ENCODE results near the gene BCAS3.

The BCAS3 gene

GRCh38 chr17:60678118-60678444 lies 430 bp downstream of the BCAS3 start:
- H3K27me3 ChIP-seq (ENCODE audit: control insufficient read depth, insufficient read depth, low read length): no peaks in the 10 kb centered on the region
- peak overlapping the region; percentile 90 for H3K4me3 ChIP-seq (ENCODE audit: low read length)
- H3K27ac ChIP-seq (ENCODE audit: low read depth, low read length): peak overlapping the region; percentile 73

GRCh38 chr17:60679287-60679686 lies 1.6 kb downstream of the BCAS3 start:
- peaks cover 4% of the 10 kb centered on the region for H3K36me3 ChIP-seq (ENCODE audit: control insufficient read depth, insufficient read depth, low read length)
- no peak overlapping the region for H3K27ac ChIP-seq (ENCODE audit: low read depth, low read length)
- H3K27me3 ChIP-seq (ENCODE audit: control insufficient read depth, insufficient read depth, low read length): no peaks in the 10 kb centered on the region
- no peak overlapping the region for H3K9ac ChIP-seq (ENCODE audit: low read length)
- no peak overlapping the region for H3K4me3 ChIP-seq (ENCODE audit: low read length)
- H3K4me1 ChIP-seq (ENCODE audit: control insufficient read depth, insufficient read depth, low read length): no peaks in the 10 kb centered on the region

More at GRCh38 chr17:60678118-60678444, 430 bp downstream of the BCAS3 start:
- H3K9ac ChIP-seq (ENCODE audit: low read length): peak overlapping the region; percentile 60
- no peaks in the 10 kb centered on the region for H3K36me3 ChIP-seq (ENCODE audit: control insufficient read depth, insufficient read depth, low read length)
- H3K4me1 ChIP-seq (ENCODE audit: control insufficient read depth, insufficient read depth, low read length): no peaks in the 10 kb centered on the region

DNA sequence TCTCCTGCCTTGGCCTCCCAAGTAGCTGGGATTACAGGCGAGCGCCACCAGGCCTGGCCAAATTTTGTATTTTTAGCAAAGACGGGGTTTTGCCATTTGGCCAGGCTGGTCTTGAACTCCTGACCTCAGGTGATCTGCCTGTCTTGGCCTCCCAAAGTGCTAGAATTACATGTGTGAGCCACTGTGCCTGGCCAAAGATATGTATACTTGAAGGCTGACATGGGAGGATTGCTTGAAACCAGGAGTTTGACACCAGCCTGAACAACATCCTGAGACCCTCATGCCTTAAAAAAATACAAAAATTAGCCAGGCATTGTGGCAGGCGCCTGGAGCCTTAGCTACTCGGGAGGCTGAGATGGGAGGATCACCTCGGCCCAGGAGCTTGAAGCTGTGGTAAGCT lies 3.1 kb downstream of the BCAS3 start:
- Histone ChIP-seq H3K36me3 (ENCODE audit: control insufficient read depth, insufficient read depth, low read length) (peaks cover 4% of the 10 kb centered on the region), H3K27ac (ENCODE audit: low read depth, low read length) (no peak overlapping the region), H3K27me3 (ENCODE audit: control insufficient read depth, insufficient read depth, low read length) (no peaks in the 10 kb centered on the region), H3K4me3 (ENCODE audit: low read length) (no peak overlapping the region), H3K4me1 (ENCODE audit: control insufficient read depth, insufficient read depth, low read length) (no peaks in the 10 kb centered on the region), H3K9ac (ENCODE audit: low read length) (no peak overlapping the region)

- Histone ChIP-seq H3K36me3 (ENCODE audit: control insufficient read depth, insufficient read depth, low read length) (peaks cover 4% of the 10 kb centered on the region), H3K9ac (ENCODE audit: low read length) (no peak overlapping the region)
These were observed 7.8 kb downstream of the BCAS3 start for GRCh38 chr17:60685437-60685836.

DNA sequence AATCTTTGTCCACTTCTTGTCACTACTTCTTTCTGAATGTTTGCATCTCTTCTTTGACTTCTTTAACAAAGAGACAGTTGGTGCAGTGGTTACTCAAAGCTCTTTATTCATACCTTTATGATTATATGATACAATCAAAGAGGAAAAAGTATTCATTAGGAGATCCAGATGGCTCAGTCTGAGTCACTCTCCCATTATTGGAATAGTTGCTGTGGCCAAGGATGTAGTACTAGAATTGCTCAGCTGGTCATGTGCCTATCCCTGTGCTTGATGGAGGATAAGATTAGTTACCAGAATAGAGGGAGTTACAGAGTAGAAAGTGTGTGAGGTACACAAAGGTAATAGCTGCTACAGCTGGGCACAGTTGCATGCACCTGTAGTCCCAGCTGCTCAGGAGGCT lies 18.3 kb downstream of the BCAS3 start:
- Histone ChIP-seq H3K27ac (ENCODE audit: low read depth, low read length) (no peak overlapping the region), H3K36me3 (ENCODE audit: control insufficient read depth, insufficient read depth, low read length) (no peaks in the 10 kb centered on the region), H3K27me3 (ENCODE audit: control insufficient read depth, insufficient read depth, low read length) (no peaks in the 10 kb centered on the region), H3K4me3 (ENCODE audit: low read length) (no peak overlapping the region), H3K9ac (ENCODE audit: low read length) (no peak overlapping the region), H3K4me1 (ENCODE audit: control insufficient read depth, insufficient read depth, low read length) (no peaks in the 10 kb centered on the region)

More at GRCh38 chr17:60685437-60685836, 7.8 kb downstream of the BCAS3 start:
- Histone ChIP-seq H3K4me3 (ENCODE audit: low read length) (no peak overlapping the region), H3K27me3 (ENCODE audit: control insufficient read depth, insufficient read depth, low read length) (no peaks in the 10 kb centered on the region), H3K27ac (ENCODE audit: low read depth, low read length) (no peak overlapping the region), H3K4me1 (ENCODE audit: control insufficient read depth, insufficient read depth, low read length) (no peaks in the 10 kb centered on the region)

GRCh38 chr17:60699090-60699489 lies 21.4 kb downstream of the BCAS3 start:
- Histone ChIP-seq H3K9ac (ENCODE audit: low read length) (no peak overlapping the region), H3K27ac (ENCODE audit: low read depth, low read length) (no peak overlapping the region), H3K36me3 (ENCODE audit: control insufficient read depth, insufficient read depth, low read length) (no peaks in the 10 kb centered on the region), H3K4me3 (ENCODE audit: low read length) (no peak overlapping the region), H3K27me3 (ENCODE audit: control insufficient read depth, insufficient read depth, low read length) (no peaks in the 10 kb centered on the region), H3K4me1 (ENCODE audit: control insufficient read depth, insufficient read depth, low read length) (no peaks in the 10 kb centered on the region)

GRCh38 chr17:60704170-60704569 lies 26.5 kb downstream of the BCAS3 start:
- Histone ChIP-seq H3K36me3 (ENCODE audit: control insufficient read depth, insufficient read depth, low read length) (peaks cover 1% of the 10 kb centered on the region), H3K4me1 (ENCODE audit: control insufficient read depth, insufficient read depth, low read length) (no peaks in the 10 kb centered on the region), H3K27ac (ENCODE audit: low read depth, low read length) (no peak overlapping the region), H3K27me3 (ENCODE audit: control insufficient read depth, insufficient read depth, low read length) (no peaks in the 10 kb centered on the region), H3K9ac (ENCODE audit: low read length) (no peak overlapping the region), H3K4me3 (ENCODE audit: low read length) (no peak overlapping the region)

GRCh38 chr17:60712675-60713074 lies 35.0 kb downstream of the BCAS3 start:
- peaks cover 4% of the 10 kb centered on the region for H3K36me3 ChIP-seq (ENCODE audit: control insufficient read depth, insufficient read depth, low read length)
- no peak overlapping the region for H3K4me3 ChIP-seq (ENCODE audit: low read length)
- no peak overlapping the region for H3K27ac ChIP-seq (ENCODE audit: low read depth, low read length)
- H3K27me3 ChIP-seq (ENCODE audit: control insufficient read depth, insufficient read depth, low read length): no peaks in the 10 kb centered on the region
- no peak overlapping the region for H3K9ac ChIP-seq (ENCODE audit: low read length)
- H3K4me1 ChIP-seq (ENCODE audit: control insufficient read depth, insufficient read depth, low read length): no peaks in the 10 kb centered on the region

- peaks cover 4% of the 10 kb centered on the region for H3K36me3 ChIP-seq (ENCODE audit: control insufficient read depth, insufficient read depth, low read length)
- H3K9ac ChIP-seq (ENCODE audit: low read length): no peak overlapping the region
- no peak overlapping the region for H3K4me3 ChIP-seq (ENCODE audit: low read length)
- H3K27ac ChIP-seq (ENCODE audit: low read depth, low read length): no peak overlapping the region
- H3K4me1 ChIP-seq (ENCODE audit: control insufficient read depth, insufficient read depth, low read length): no peaks in the 10 kb centered on the region
- no peaks in the 10 kb centered on the region for H3K27me3 ChIP-seq (ENCODE audit: control insufficient read depth, insufficient read depth, low read length)
These were observed 36.0 kb downstream of the BCAS3 start for GRCh38 chr17:60713608-60714007.

DNA sequence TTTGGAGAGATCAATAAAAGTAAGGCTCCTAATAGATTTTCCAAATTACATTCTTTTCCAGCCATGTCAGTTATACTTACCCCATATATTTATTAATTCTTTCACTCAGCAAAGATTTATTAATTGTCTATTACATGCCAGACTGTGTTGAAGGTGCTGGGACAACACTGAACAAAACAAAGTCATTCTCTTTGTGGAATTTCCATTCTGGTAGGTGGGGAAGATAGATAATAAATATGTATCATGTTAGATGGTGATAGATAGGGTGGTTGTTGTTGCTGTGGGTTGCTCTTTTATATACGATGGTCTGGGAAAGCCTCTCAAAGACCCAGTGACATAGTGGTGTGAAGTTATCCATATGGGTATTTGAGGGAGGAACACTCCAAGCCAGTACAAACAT lies 39.1 kb downstream of the BCAS3 start:
- Histone ChIP-seq H3K36me3 (ENCODE audit: control insufficient read depth, insufficient read depth, low read length) (no peaks in the 10 kb centered on the region), H3K27me3 (ENCODE audit: control insufficient read depth, insufficient read depth, low read length) (no peaks in the 10 kb centered on the region), H3K9ac (ENCODE audit: low read length) (no peak overlapping the region), H3K4me1 (ENCODE audit: control insufficient read depth, insufficient read depth, low read length) (no peaks in the 10 kb centered on the region), H3K27ac (ENCODE audit: low read depth, low read length) (no peak overlapping the region), H3K4me3 (ENCODE audit: low read length) (no peak overlapping the region)

- no peak overlapping the region for H3K4me3 ChIP-seq (ENCODE audit: low read length)
- no peak overlapping the region for H3K9ac ChIP-seq (ENCODE audit: low read length)
- no peaks in the 10 kb centered on the region for H3K4me1 ChIP-seq (ENCODE audit: control insufficient read depth, insufficient read depth, low read length)
- no peak overlapping the region for H3K27ac ChIP-seq (ENCODE audit: low read depth, low read length)
- H3K36me3 ChIP-seq (ENCODE audit: control insufficient read depth, insufficient read depth, low read length): no peaks in the 10 kb centered on the region
- no peaks in the 10 kb centered on the region for H3K27me3 ChIP-seq (ENCODE audit: control insufficient read depth, insufficient read depth, low read length)
These were observed 40.2 kb downstream of the BCAS3 start for GRCh38 chr17:60717814-60718213.

- Histone ChIP-seq H3K27me3 (ENCODE audit: control insufficient read depth, insufficient read depth, low read length) (no peaks in the 10 kb centered on the region), H3K4me1 (ENCODE audit: control insufficient read depth, insufficient read depth, low read length) (no peaks in the 10 kb centered on the region), H3K36me3 (ENCODE audit: control insufficient read depth, insufficient read depth, low read length) (no peaks in the 10 kb centered on the region), H3K9ac (ENCODE audit: low read length) (no peak overlapping the region), H3K27ac (ENCODE audit: low read depth, low read length) (no peak overlapping the region), H3K4me3 (ENCODE audit: low read length) (no peak overlapping the region)
These were observed 43.3 kb downstream of the BCAS3 start for GRCh38 chr17:60720763-60721531.

GRCh38 chr17:60724647-60725046 lies 47.0 kb downstream of the BCAS3 start:
- Histone ChIP-seq H3K27ac (ENCODE audit: low read depth, low read length) (no peak overlapping the region), H3K9ac (ENCODE audit: low read length) (no peak overlapping the region), H3K27me3 (ENCODE audit: control insufficient read depth, insufficient read depth, low read length) (no peaks in the 10 kb centered on the region), H3K36me3 (ENCODE audit: control insufficient read depth, insufficient read depth, low read length) (no peaks in the 10 kb centered on the region), H3K4me1 (ENCODE audit: control insufficient read depth, insufficient read depth, low read length) (no peaks in the 10 kb centered on the region), H3K4me3 (ENCODE audit: low read length) (no peak overlapping the region)

Data from rectal smooth muscle tissue (tissue), 1 donor.